ENCODE measurements around the gene PAQR8. TPM values are rescaled to one million over a fixed set of nuclear protein-coding genes. Genes with fewer than 3 reads are reported as not detected.

PAQR8 gene
- total RNA-seq, 1 donor from 2014 or later = 6.8 TPM

DNA sequence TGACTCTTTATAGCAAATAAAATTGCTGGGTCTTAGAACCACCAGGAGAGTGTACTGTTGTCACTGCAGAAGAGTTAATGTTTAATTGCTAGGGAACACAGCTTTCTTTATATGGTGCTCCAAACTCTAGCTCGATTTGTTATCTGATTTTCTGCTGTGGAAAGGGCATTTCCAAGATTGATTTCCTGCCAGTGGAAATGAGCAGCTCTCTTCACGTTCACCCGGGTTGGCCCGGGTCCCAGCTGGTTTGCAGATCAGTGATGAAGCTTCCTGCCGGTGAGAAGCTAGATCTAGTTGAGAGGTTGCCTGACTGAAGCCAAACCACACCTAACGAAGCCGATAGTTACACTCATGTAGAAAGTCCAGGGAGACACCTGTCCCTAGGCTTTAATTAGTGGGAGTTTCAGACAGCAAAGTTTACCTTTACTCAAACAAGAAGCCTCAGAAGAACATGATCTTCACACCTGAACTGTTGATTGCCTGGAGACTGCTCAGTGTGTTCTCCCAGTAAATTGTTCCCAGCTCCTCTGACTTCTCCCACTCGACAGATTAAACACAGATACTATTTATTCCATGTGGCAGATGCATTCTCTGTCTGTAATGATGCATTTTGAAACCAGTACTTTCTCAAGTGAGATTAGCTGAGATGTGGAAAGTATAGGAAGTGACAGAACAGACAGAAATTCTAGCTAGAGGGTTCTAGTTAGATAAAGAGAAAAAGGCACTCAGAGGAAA lies 27.8 kb downstream of the PAQR8 start:
- intact Hi-C loops (cut with micrococcal nuclease) = loop anchor here (1.0 to 10.0 kb wide), 4 partner anchors 12 to 325 kb away; partner anchors contain the start of gene PAQR8
- H3K27ac Mint-ChIP-seq = peak overlapping the region; percentile 59

DNA sequence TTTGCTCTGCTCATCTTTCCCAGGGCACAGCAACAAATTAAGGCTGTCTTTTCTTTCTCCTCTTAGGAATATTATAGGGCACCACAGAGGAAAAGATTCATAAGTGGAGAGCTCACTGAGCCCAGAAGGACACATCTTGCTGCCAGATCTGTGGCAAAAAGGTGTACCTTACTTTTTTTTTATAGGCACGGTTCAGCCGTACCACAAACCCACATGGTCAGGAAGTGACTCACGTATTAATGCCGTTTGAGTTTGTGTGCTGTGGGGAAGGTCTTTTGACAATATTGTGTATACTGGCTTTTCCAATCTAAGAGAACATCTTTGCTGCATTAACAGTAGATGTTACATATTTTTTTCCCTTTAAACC lies 28.4 kb downstream of the PAQR8 start:
- ChIA-PET CTCF (interaction anchor here (0.7 to 2.7 kb wide), 6 partner anchors 10 to 105 kb away, joined by 3 to 21 read pairs (median 4); partner anchors contain the start of genes MCM3 and PAQR8), POLR2A (interaction anchor here (0.8 to 1.9 kb wide), 7 partner anchors 13 to 106 kb away, joined by 3 to 11 read pairs (median 4); partner anchors contain the start of genes MCM3 and PAQR8)
- peak overlapping the region; percentile 49 for H3K4me3 Mint-ChIP-seq
- no peaks in the 10 kb centered on the region for H3K27me3 Mint-ChIP-seq
- peak; percentile 83 for ATAC-seq (ENCODE audit: low read depth)
- H3K27ac Mint-ChIP-seq = peak overlapping the region; percentile 59
- no peaks in the 10 kb centered on the region for H3K9me3 Mint-ChIP-seq
- intact Hi-C loops (cut with micrococcal nuclease) = loop anchor here (1.0 to 10.0 kb wide), 4 partner anchors 13 to 326 kb away; partner anchors contain the start of gene PAQR8
- no peak for DNase-seq
- TF ChIP-seq, protein P1, sequence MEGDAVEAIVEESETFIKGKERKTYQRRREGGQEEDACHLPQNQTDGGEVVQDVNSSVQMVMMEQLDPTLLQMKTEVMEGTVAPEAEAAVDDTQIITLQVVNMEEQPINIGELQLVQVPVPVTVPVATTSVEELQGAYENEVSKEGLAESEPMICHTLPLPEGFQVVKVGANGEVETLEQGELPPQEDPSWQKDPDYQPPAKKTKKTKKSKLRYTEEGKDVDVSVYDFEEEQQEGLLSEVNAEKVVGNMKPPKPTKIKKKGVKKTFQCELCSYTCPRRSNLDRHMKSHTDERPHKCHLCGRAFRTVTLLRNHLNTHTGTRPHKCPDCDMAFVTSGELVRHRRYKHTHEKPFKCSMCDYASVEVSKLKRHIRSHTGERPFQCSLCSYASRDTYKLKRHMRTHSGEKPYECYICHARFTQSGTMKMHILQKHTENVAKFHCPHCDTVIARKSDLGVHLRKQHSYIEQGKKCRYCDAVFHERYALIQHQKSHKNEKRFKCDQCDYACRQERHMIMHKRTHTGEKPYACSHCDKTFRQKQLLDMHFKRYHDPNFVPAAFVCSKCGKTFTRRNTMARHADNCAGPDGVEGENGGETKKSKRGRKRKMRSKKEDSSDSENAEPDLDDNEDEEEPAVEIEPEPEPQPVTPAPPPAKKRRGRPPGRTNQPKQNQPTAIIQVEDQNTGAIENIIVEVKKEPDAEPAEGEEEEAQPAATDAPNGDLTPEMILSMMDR (IDR thresholded peaks at IDR 0.05) = no peak
- H3K36me3 Mint-ChIP-seq (ENCODE audit: low read depth) = no peaks in the 10 kb centered on the region
- H3K4me1 Mint-ChIP-seq = peaks cover 38% of the 10 kb centered on the region

More for the DNA sequence above, 27.8 kb downstream of the PAQR8 start:
- no peaks in the 10 kb centered on the region for H3K36me3 Mint-ChIP-seq (ENCODE audit: low read depth)
- TF ChIP-seq, protein P1 (IDR thresholded peaks at IDR 0.05) = no peak
- ChIA-PET POLR2A (interaction anchor here (0.8 to 1.9 kb wide), 8 partner anchors 8 to 105 kb away, joined by 3 to 11 read pairs (median 4); partner anchors contain the start of genes MCM3 and PAQR8), CTCF (interaction anchor here (0.7 to 2.7 kb wide), 6 partner anchors 10 to 105 kb away, joined by 3 to 21 read pairs (median 4); partner anchors contain the start of genes MCM3 and PAQR8)
- ATAC-seq (ENCODE audit: low read depth) (peak; percentile 26), DNase-seq (no peak)
- H3K9me3 Mint-ChIP-seq = no peaks in the 10 kb centered on the region
- H3K4me3 Mint-ChIP-seq = peak overlapping the region; percentile 49
- no peaks in the 10 kb centered on the region for H3K27me3 Mint-ChIP-seq
- peaks cover 43% of the 10 kb centered on the region for H3K4me1 Mint-ChIP-seq

DNA sequence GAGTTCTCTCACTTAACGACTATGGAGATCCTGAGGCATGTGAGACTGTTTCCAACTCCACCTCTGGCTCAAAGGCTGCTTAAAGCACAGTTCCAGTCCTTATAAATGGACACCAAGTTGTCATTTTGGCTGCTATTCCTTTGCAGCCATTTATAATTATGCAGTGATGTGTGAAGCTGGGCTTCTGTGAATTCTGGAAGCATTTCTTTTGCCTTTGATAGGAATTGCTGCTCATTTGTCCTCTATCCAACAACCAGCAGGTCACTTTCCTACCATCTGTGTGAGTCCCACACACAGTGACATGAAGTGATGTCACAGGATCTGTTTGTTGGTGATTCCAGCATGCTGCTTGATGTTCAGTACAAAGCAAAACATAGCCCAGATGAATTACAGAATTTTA lies 29.6 kb downstream of the PAQR8 start:
- no peaks in the 10 kb centered on the region for H3K9me3 Mint-ChIP-seq
- POLR2A ChIA-PET = interaction anchor here (1.4 kb wide), 1 partner anchor 29 kb away, joined by 7 read pairs; the partner anchor contains the start of gene PAQR8
- intact Hi-C loops (cut with micrococcal nuclease) = loop anchor here (2.0 to 10.0 kb wide), 3 partner anchors 29 to 327 kb away; partner anchors contain the start of gene PAQR8
- H3K36me3 Mint-ChIP-seq (ENCODE audit: low read depth) = no peaks in the 10 kb centered on the region
- ATAC-seq (ENCODE audit: low read depth) (no peak), DNase-seq (no peak)
- no peak overlapping the region for H3K4me3 Mint-ChIP-seq
- TF ChIP-seq, protein P1 (IDR thresholded peaks at IDR 0.05) = no peak
- no peak overlapping the region for H3K27ac Mint-ChIP-seq
- CTCF ChIA-PET = interaction anchor here (1.1 to 2.7 kb wide), 3 partner anchors 8 to 105 kb away, joined by 3 to 21 read pairs (median 4); no protein-coding TSS in a partner anchor
- H3K27me3 Mint-ChIP-seq = no peaks in the 10 kb centered on the region
- peaks cover 35% of the 10 kb centered on the region for H3K4me1 Mint-ChIP-seq

DNA sequence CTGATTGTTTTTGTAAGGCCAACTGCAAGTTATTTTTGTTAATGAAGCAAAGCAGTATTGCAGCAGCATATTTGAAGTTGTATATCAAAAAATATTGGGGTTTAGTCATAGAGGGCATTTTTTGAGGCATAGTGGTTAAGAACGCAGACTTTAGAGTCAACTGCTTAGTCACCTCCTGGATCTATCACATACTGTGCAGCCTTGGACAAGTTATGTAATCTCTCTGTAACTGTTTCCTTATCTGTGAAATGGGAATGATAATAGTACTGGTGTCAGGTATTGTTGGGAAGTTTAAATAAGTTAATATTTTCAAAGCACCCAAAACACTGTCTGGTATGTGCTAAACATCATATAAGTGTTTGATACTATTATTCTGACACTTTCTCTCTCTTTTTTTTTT lies 31.0 kb downstream of the PAQR8 start:
- DNase-seq (no peak), ATAC-seq (ENCODE audit: low read depth) (no peak)
- intact Hi-C loops (cut with micrococcal nuclease) = loop anchor here (5.0 to 10.0 kb wide), 2 partner anchors 41 to 328 kb away; no protein-coding TSS in a partner anchor
- no peak overlapping the region for H3K4me3 Mint-ChIP-seq
- no peaks in the 10 kb centered on the region for H3K36me3 Mint-ChIP-seq (ENCODE audit: low read depth)
- H3K9me3 Mint-ChIP-seq = no peaks in the 10 kb centered on the region
- no peaks in the 10 kb centered on the region for H3K27me3 Mint-ChIP-seq
- H3K27ac Mint-ChIP-seq = no peak overlapping the region
- POLR2A ChIA-PET = interaction anchor here (1.0 to 1.4 kb wide), 2 partner anchors 31 to 108 kb away, joined by 3 to 7 read pairs; partner anchors contain the start of genes MCM3 and PAQR8
- H3K4me1 Mint-ChIP-seq = peaks cover 48% of the 10 kb centered on the region
- CTCF ChIA-PET = interaction anchor here (0.8 to 1.6 kb wide), 2 partner anchors 107 to 108 kb away, joined by 3 to 4 read pairs; partner anchors contain the start of gene MCM3
- TF ChIP-seq, protein P1 (IDR thresholded peaks at IDR 0.05) = no peak

DNA sequence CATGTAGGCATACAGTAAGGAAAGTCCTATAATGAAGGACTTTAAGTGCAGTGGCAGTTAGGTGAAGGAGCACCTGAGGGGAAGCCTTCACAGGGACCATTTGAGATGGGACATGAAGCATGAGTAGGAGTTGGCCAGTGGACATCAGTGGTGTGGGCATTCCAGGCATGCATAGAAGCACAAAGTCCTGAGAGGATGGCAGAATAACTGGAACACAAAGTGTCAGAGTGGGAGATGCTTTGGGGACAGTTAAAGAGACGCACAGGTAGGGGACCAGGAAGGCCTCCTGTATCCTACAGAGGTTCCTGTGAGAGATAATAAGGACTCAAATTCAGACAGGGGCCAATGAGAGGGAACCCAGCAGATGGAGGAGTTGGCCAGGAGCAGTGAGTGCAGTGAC lies 31.8 kb downstream of the PAQR8 start:
- no peak overlapping the region for H3K4me3 Mint-ChIP-seq
- H3K27me3 Mint-ChIP-seq = no peaks in the 10 kb centered on the region
- H3K27ac Mint-ChIP-seq = no peak overlapping the region
- intact Hi-C loops (cut with micrococcal nuclease) = loop anchor here (5.0 to 10.0 kb wide), 2 partner anchors 41 to 329 kb away; no protein-coding TSS in a partner anchor
- no peak for DNase-seq
- no peaks in the 10 kb centered on the region for H3K9me3 Mint-ChIP-seq
- POLR2A ChIA-PET = no interaction called here
- no peaks in the 10 kb centered on the region for H3K36me3 Mint-ChIP-seq (ENCODE audit: low read depth)
- peaks cover 53% of the 10 kb centered on the region for H3K4me1 Mint-ChIP-seq
- CTCF ChIA-PET = no interaction called here
- TF ChIP-seq, protein P1 (IDR thresholded peaks at IDR 0.05) = no peak
- no peak for ATAC-seq (ENCODE audit: low read depth)

Data from activated B cell treated with CpG ODN at 0.5 μM for 24 hours (primary cell).